HCT116 (cell line): ENCODE results near the gene TSSK6. TPM values are rescaled to one million over a fixed set of nuclear protein-coding genes. Genes with fewer than 3 reads are reported as not detected.

Source experiments
- ATAC-seq: fragments of 200-7000 bp; cut with Tn5 transposase; 2 replicates; pipeline ENCODE4 v1.9.1; 2020; ENCODE audit warnings: mild to moderate bottlenecking, moderate library complexity
- BruUV-seq: library from RNA; stranded (reverse); fragments of 400-500 nt; replicated peaks from 2 replicates; lab custom pipeline; 2021; lab: Mats Ljungman, UMichigan
- CTCF ChIA-PET: fragments of 300-600 bp; sonication (Branson Sonifier 250); formaldehyde crosslinking; loops from one replicate; lab custom pipeline; 2021; ENCODE audit warnings: antibody characterized with exemption; lab: Charles Lee
- POLR2A ChIA-PET: fragments of 300-600, 350-600 bp; sonication (Branson Sonifier 250); formaldehyde crosslinking; loops from one replicate; lab custom pipeline; 2021; ENCODE audit warnings: antibody characterized with exemption; lab: Charles Lee
- RAD21 ChIA-PET, 2 experiments: fragments of 300-600 bp; sonication (Branson Sonifier 250); formaldehyde crosslinking; loops; one replicate each; lab custom pipeline; 2023; ENCODE audit warnings: low total read pairs in 2 of 2; ENCODE audit not compliant: uncharacterized antibody in 2 of 2, unreplicated experiment in 2 of 2, low non-redundant PET in 1 of 2; lab: Charles Lee
- DNase-seq: peaks from one replicate; pipeline ENCODE4 v3.0.0-alpha.2; 2010; ENCODE audit warnings: low read depth, low spot score
- H2AFZ ChIP-seq: fragments of 200-600 bp; shearing (Covaris generic), sonication (generic); 2 replicates; pipeline ENCODE4 v1.6.1; 2017; ENCODE audit warnings: low read depth, mixed run types, mixed read lengths, antibody characterized with exemption, low read length; ENCODE audit not compliant: poor library complexity, severe bottlenecking
- H3K27ac ChIP-seq: 2 replicates; pipeline ENCODE4 v1.5.1; 2012; ENCODE audit warnings: low read depth, low read length
- H3K27me3 ChIP-seq: fragments of 200-600 bp; sonication (generic); 2 replicates; pipeline ENCODE4 v1.6.1; 2016; ENCODE audit warnings: mixed run types, low read length, mixed read lengths; ENCODE audit not compliant: insufficient read depth
- H3K36me3 ChIP-seq, 2 experiments: fragments of 200-500 bp in 1 of 2; fragments of 200-600 bp in 1 of 2; sonication (Bioruptor generic) in 1 of 2; sonication (generic) in 1 of 2; 2 replicates each; pipeline versions ENCODE4 v1.5.1 to v1.6.1; 2014 to 2016; ENCODE audit warnings: low read length in 2 of 2, inconsistent platforms in 1 of 2, mixed read lengths in 1 of 2, mixed run types in 1 of 2; ENCODE audit not compliant: insufficient read depth in 2 of 2, control insufficient read depth in 1 of 2
- H3K4me1 ChIP-seq, 2 experiments: fragments of 200-600 bp in 1 of 2; sonication (generic) in 1 of 2; 2 replicates each; pipeline versions ENCODE4 v1.5.1 to v1.6.1; 2012 to 2017; ENCODE audit warnings: low read length in 2 of 2, inconsistent platforms in 1 of 2, mild to moderate bottlenecking in 1 of 2, mixed read lengths in 1 of 2, mixed run types in 1 of 2, moderate library complexity in 1 of 2; ENCODE audit not compliant: insufficient read depth in 2 of 2, control insufficient read depth in 1 of 2
- H3K4me2 ChIP-seq: fragments of 200-600 bp; sonication (generic); 2 replicates; pipeline ENCODE4 v1.6.1; 2017; ENCODE audit warnings: mixed run types, low read length, mixed read lengths
- H3K4me3 ChIP-seq, 2 experiments: fragments of 200-600 bp in 1 of 2; sonication (generic) in 1 of 2; replicated peaks in 1 of 2; 2 replicates each; pipeline ENCODE4 v1.5.1; 2011 to 2016; ENCODE audit warnings: low read length in 2 of 2, control low read depth in 1 of 2, low read depth in 1 of 2, mild to moderate bottlenecking in 1 of 2, mixed read lengths in 1 of 2, mixed run types in 1 of 2
- H3K79me2 ChIP-seq: fragments of 200-600 bp; sonication (generic); 2 replicates; pipeline ENCODE4 v1.6.1; 2017; ENCODE audit warnings: mild to moderate bottlenecking, mixed run types, low read length, moderate library complexity, mixed read lengths; ENCODE audit not compliant: insufficient read depth
- H3K9ac ChIP-seq: fragments of 200-600 bp; sonication (generic); 2 replicates; pipeline ENCODE4 v1.6.1; 2016; ENCODE audit warnings: low read length, mixed read lengths
- H3K9me2 ChIP-seq: fragments of 200-600 bp; sonication (generic), shearing (Covaris generic); 2 replicates; pipeline ENCODE4 v1.6.1; 2017; ENCODE audit warnings: mixed run types, mild to moderate bottlenecking, moderate library complexity; ENCODE audit not compliant: insufficient read depth
- H3K9me3 ChIP-seq, 2 experiments: fragments of 200-500 bp in 1 of 2; fragments of 200-600 bp in 1 of 2; sonication (Bioruptor generic) in 1 of 2; sonication (generic) in 1 of 2; 2 replicates each; pipeline ENCODE4 v1.6.1; 2014 to 2017; ENCODE audit warnings: low read length in 2 of 2, mixed read lengths in 2 of 2, inconsistent platforms in 1 of 2, low read depth in 1 of 2, mild to moderate bottlenecking in 1 of 2, mixed run types in 1 of 2, moderate library complexity in 1 of 2; ENCODE audit not compliant: control insufficient read depth in 1 of 2, insufficient read depth in 1 of 2
- H4K20me1 ChIP-seq: fragments of 200-600 bp; sonication (generic), shearing (Covaris generic); 2 replicates; pipeline ENCODE4 v1.6.1; 2017; ENCODE audit warnings: mixed run types, mild to moderate bottlenecking, moderate library complexity; ENCODE audit not compliant: insufficient read depth
- CEBPB ChIP-seq: IDR thresholded peaks from 2 replicates; pipeline ENCODE4 v1.6.1; 2012; ENCODE audit warnings: low read depth
- EGR1 ChIP-seq: IDR thresholded peaks from 2 replicates; pipeline ENCODE4 v1.6.1; 2012; ENCODE audit warnings: low read depth
- ELF1 ChIP-seq: IDR thresholded peaks from 2 replicates; pipeline ENCODE4 v1.6.1; 2012; ENCODE audit warnings: low read depth, borderline replicate concordance
- EZH2phosphoT487 ChIP-seq: fragments of 200-600 bp; IDR thresholded peaks from 2 replicates; pipeline ENCODE4 v1.6.1; 2018; ENCODE audit warnings: antibody characterized with exemption, borderline replicate concordance
- POLR2A ChIP-seq: IDR thresholded peaks from 2 replicates; pipeline ENCODE4 v1.7.0; 2011; ENCODE audit warnings: borderline replicate concordance; ENCODE audit not compliant: insufficient read depth, insufficient read length; ENCODE audit errors: extremely low read depth
- REST ChIP-seq: IDR thresholded peaks from 2 replicates; pipeline ENCODE4 v1.6.1; 2012; ENCODE audit warnings: low read depth
- ZBTB33 ChIP-seq: IDR thresholded peaks from 2 replicates; pipeline ENCODE4 v1.6.1; 2011; ENCODE audit warnings: mild to moderate bottlenecking, low read length, moderate library complexity; ENCODE audit not compliant: insufficient replicate concordance; ENCODE audit errors: extremely low read depth
- intact Hi-C: fragments of 100-400 bp; cut with micrococcal nuclease; formaldehyde crosslinking; loops from 2 replicates; pipeline ENCODE4 v1.10.0; 2022
- total RNA-seq: library from RNA; stranded (reverse); gene quantifications from one replicate; pipeline ENCODE4 v1.2.1, GENCODE V29; 2021; ENCODE audit not compliant: unreplicated experiment

TSSK6 gene
- total RNA-seq, 1 experiment from 2014 or later, result 4.1 TPM

- ChIA-PET RAD21 (no interaction called here), CTCF (no interaction called here), POLR2A (no interaction called here)
- Histone ChIP-seq H3K9me3 (peaks cover 13 to 19% of the 10 kb centered on the region in 2 experiments; a peak in 3 of 4 replicates), H3K4me3 (no peak overlapping the region), H3K9me2 (no peaks in the 10 kb centered on the region), H3K4me1 (no peaks in the 10 kb centered on the region), H3K36me3 (peaks cover under 1 to 33% of the 10 kb centered on the region in 2 experiments), H3K27ac (no peak overlapping the region), H4K20me1 (peaks cover 6% of the 10 kb centered on the region; the same call in 1 of the 2 replicates), H3K9ac (no peak overlapping the region), H3K79me2 (peaks cover 98% of the 10 kb centered on the region), H3K27me3 (no peaks in the 10 kb centered on the region), H2AFZ (no peak overlapping the region), H3K4me2 (no peak overlapping the region)
- intact Hi-C loops, result no loop called here
- ATAC-seq (no peak), DNase-seq (no peak)
- no TSS peak for BruUV-seq
- TF ChIP-seq POLR2A (no peak), EGR1 (no peak), CEBPB (no peak), REST (no peak), EZH2phosphoT487 (no peak), ELF1 (no peak), ZBTB33 (no peak)
These were observed 43.7 kb downstream of the TSSK6 start for GRCh38 chr19:19471682-19472081.
